Measurements from ENCODE around the gene PTH1R.
A peak's percentile ranks its signal among the peaks of the same experiment; 100 is the strongest.

PTH1R gene

GRCh38 chr3:46860810-46861604, 16.5 kb upstream of the PTH1R start:
- in situ Hi-C loops (cut with HindIII; ENCODE audit: low pct_ligation_motif_present, low pct_unique_long_range_greater_than_20kb, low sequenced_read_pairs) = no loop called here
- DNase-seq = no peak

- no peak for DNase-seq
- in situ Hi-C loops (cut with HindIII; ENCODE audit: low pct_ligation_motif_present, low pct_unique_long_range_greater_than_20kb, low sequenced_read_pairs) = no loop called here
Observed at GRCh38 chr3:46861605-46862368, 15.7 kb upstream of the PTH1R start.

GRCh38 chr3:46862369-46863025, 15.0 kb upstream of the PTH1R start:
- no peak for DNase-seq
- in situ Hi-C loops (cut with HindIII; ENCODE audit: low pct_ligation_motif_present, low pct_unique_long_range_greater_than_20kb, low sequenced_read_pairs) = no loop called here

GRCh38 chr3:46863261-46863782, 14.2 kb upstream of the PTH1R start, which contains the start of gene MYL3:
Gene MYL3, minus strand, starts transcription at chr3:46863444. Its CDS starts 54 bp downstream, at chr3:46863390.
- in situ Hi-C loops (cut with HindIII; ENCODE audit: low pct_ligation_motif_present, low pct_unique_long_range_greater_than_20kb, low sequenced_read_pairs) = no loop called here
- no peak for DNase-seq

- no peak for DNase-seq
- in situ Hi-C loops (cut with HindIII; ENCODE audit: low pct_ligation_motif_present, low pct_unique_long_range_greater_than_20kb, low sequenced_read_pairs) = no loop called here
Observed at GRCh38 chr3:46864061-46864881, 13.2 kb upstream of the PTH1R start.

GRCh38 chr3:46865031-46865507, 12.5 kb upstream of the PTH1R start:
- in situ Hi-C loops (cut with HindIII; ENCODE audit: low pct_ligation_motif_present, low pct_unique_long_range_greater_than_20kb, low sequenced_read_pairs) = no loop called here
- DNase-seq = no peak

- in situ Hi-C loops (cut with HindIII; ENCODE audit: low pct_ligation_motif_present, low pct_unique_long_range_greater_than_20kb, low sequenced_read_pairs) = no loop called here
- DNase-seq = no peak
Observed at GRCh38 chr3:46865546-46865945, 12.0 kb upstream of the PTH1R start.

- no peak for DNase-seq
- in situ Hi-C loops (cut with HindIII; ENCODE audit: low pct_ligation_motif_present, low pct_unique_long_range_greater_than_20kb, low sequenced_read_pairs) = no loop called here
Observed at GRCh38 chr3:46866032-46866595, 11.4 kb upstream of the PTH1R start.

GRCh38 chr3:46866720-46867549, 10.6 kb upstream of the PTH1R start:
- DNase-seq = peak; percentile 48
- in situ Hi-C loops (cut with HindIII; ENCODE audit: low pct_ligation_motif_present, low pct_unique_long_range_greater_than_20kb, low sequenced_read_pairs) = no loop called here

- no peak for DNase-seq
- in situ Hi-C loops (cut with HindIII; ENCODE audit: low pct_ligation_motif_present, low pct_unique_long_range_greater_than_20kb, low sequenced_read_pairs) = no loop called here
Observed at GRCh38 chr3:46867550-46867898, 10.0 kb upstream of the PTH1R start.

GRCh38 chr3:46868287-46868686, 9.2 kb upstream of the PTH1R start:
- in situ Hi-C loops (cut with HindIII; ENCODE audit: low pct_ligation_motif_present, low pct_unique_long_range_greater_than_20kb, low sequenced_read_pairs) = no loop called here

GRCh38 chr3:46868948-46869347, 8.6 kb upstream of the PTH1R start:
- no peak for DNase-seq
- in situ Hi-C loops (cut with HindIII; ENCODE audit: low pct_ligation_motif_present, low pct_unique_long_range_greater_than_20kb, low sequenced_read_pairs) = no loop called here

More at GRCh38 chr3:46868287-46868686, 9.2 kb upstream of the PTH1R start:
- DNase-seq = no peak

GRCh38 chr3:46869440-46869839, 8.1 kb upstream of the PTH1R start:
- no peak for DNase-seq
- in situ Hi-C loops (cut with HindIII; ENCODE audit: low pct_ligation_motif_present, low pct_unique_long_range_greater_than_20kb, low sequenced_read_pairs) = no loop called here

- DNase-seq = no peak
- in situ Hi-C loops (cut with HindIII; ENCODE audit: low pct_ligation_motif_present, low pct_unique_long_range_greater_than_20kb, low sequenced_read_pairs) = no loop called here
Observed at GRCh38 chr3:46870651-46871050, 6.9 kb upstream of the PTH1R start.

GRCh38 chr3:46871222-46871621, 6.3 kb upstream of the PTH1R start:
- in situ Hi-C loops (cut with HindIII; ENCODE audit: low pct_ligation_motif_present, low pct_unique_long_range_greater_than_20kb, low sequenced_read_pairs) = no loop called here
- no peak for DNase-seq

GRCh38 chr3:46873521-46873920, 4.0 kb upstream of the PTH1R start:
- DNase-seq = no peak
- in situ Hi-C loops (cut with HindIII; ENCODE audit: low pct_ligation_motif_present, low pct_unique_long_range_greater_than_20kb, low sequenced_read_pairs) = no loop called here

GRCh38 chr3:46874430-46874829, 3.1 kb upstream of the PTH1R start:
- no peak for DNase-seq
- in situ Hi-C loops (cut with HindIII; ENCODE audit: low pct_ligation_motif_present, low pct_unique_long_range_greater_than_20kb, low sequenced_read_pairs) = no loop called here
